Measurements from ENCODE around the gene PRKCE. TPM values are rescaled to one million over a fixed set of nuclear protein-coding genes. Genes with fewer than 3 reads are reported as not detected.
"Not testable (repeated sequence)": the region's sequence is repeated elsewhere in the genome, so short reads cannot be mapped to it uniquely, and the experiment has no call there.

Gene PRKCE
- total RNA-seq, 2 donors from 2014 or later: 7.2 to 25.4 TPM

DNA sequence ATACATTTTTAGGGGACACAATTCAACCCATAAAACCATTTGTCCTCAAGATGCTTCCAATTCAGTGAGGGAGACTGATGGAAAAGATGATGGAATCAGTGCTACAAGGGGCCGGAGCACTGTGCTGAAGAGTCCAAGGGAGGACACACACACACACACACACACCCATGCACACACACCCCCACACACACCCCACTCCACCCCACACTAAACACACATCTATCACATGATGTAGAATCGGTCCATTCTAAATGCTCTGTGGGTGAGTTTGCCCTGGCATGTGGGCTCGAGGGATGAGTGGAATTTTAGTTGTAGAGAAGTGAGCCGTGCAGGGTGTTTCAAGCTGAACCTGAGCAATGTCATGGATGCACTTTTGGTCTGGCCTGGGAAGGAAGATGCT lies 41.1 kb downstream of the PRKCE start:
- TF ChIP-seq POLR2AphosphoS5 (IDR thresholded peaks at IDR 0.05) (no peak), CTCF (IDR thresholded peaks at IDR 0.05) (no peak), POLR2A (IDR thresholded peaks at IDR 0.05) (no peak)
- intact Hi-C loops (cut with DNase I): no loop called here
- Histone ChIP-seq H3K27ac (no peak overlapping the region), H3K36me3 (no peaks in the 10 kb centered on the region), H3K9me3 (no peaks in the 10 kb centered on the region), H3K4me3 (no peak overlapping the region), H3K27me3 (replicated peaks; ENCODE audit: insufficient read depth) (no peaks in the 10 kb centered on the region), H3K4me1 (replicated peaks) (no peaks in the 10 kb centered on the region)
- DNase-seq (ENCODE audit: low spot score): no peak
- 96% methylated on average over 4 of the region's 4 CpGs for WGBS

GRCh38 chr2:45695480-45696007 lies 44.1 kb downstream of the PRKCE start:
- H3K36me3 ChIP-seq; H3K4me3 ChIP-seq; H3K4me1 ChIP-seq (replicated peaks); H3K27me3 ChIP-seq (replicated peaks; ENCODE audit: insufficient read depth); H3K9me3 ChIP-seq; DNase-seq (ENCODE audit: low spot score); intact Hi-C loops (cut with DNase I); H3K27ac ChIP-seq: not testable (repeated sequence)
- WGBS: 94% methylated on average over 7 of the region's 7 CpGs

DNA sequence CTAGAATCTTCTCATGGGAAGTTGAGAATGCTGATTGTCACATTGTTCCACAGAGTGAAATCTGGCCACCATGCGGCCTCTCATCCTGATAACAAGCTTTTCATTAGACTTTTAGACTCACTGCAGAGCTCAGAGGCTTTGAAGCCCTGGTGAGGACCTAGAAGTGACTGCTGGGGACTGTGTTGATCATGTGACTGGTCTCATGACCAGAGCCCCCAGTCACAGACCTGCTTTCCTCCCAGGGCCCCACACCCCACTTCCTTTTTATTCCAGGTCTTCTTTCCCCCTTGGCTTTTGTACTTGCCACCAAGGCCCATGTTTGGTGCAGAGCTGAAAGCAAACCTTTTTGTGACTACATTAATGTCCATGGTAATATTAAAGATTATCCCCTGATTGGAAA lies 45.2 kb downstream of the PRKCE start:
- WGBS: 92% methylated on average over 1 of the region's 1 CpG
- no peak for TF ChIP-seq CTCF (IDR thresholded peaks at IDR 0.05)
- no peak for TF ChIP-seq POLR2AphosphoS5 (IDR thresholded peaks at IDR 0.05)
- Histone ChIP-seq H3K4me1 (replicated peaks) (no peaks in the 10 kb centered on the region), H3K4me3 (no peak overlapping the region), H3K9me3 (no peaks in the 10 kb centered on the region), H3K27me3 (replicated peaks; ENCODE audit: insufficient read depth) (no peaks in the 10 kb centered on the region), H3K27ac (no peak overlapping the region), H3K36me3 (no peaks in the 10 kb centered on the region)
- intact Hi-C loops (cut with DNase I): no loop called here
- no peak for DNase-seq (ENCODE audit: low spot score)

DNA sequence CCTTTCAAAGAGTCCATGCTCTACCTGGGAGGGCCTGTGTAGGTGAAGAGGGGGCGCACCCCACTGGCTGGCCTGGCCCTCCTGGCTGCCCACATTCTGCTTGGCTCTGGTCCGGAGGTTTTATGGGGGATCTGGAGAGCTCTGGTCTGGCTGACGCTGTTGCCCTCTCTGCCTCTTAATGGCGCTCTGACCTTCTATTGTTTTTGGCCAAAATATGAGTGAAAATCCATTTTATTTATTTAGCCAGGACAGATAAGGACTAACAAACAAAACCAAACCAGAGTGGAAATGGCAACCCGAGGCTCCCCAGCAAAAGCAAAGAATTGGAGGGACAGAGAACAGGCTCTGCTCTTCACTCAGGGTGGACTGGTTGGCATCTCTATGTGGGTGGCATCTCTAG lies 45.7 kb downstream of the PRKCE start:
- Histone ChIP-seq H3K4me3 (no peak overlapping the region), H3K36me3 (no peaks in the 10 kb centered on the region), H3K27me3 (replicated peaks; ENCODE audit: insufficient read depth) (no peaks in the 10 kb centered on the region), H3K4me1 (replicated peaks) (no peaks in the 10 kb centered on the region), H3K27ac (no peak overlapping the region), H3K9me3 (no peaks in the 10 kb centered on the region)
- intact Hi-C loops (cut with DNase I): no loop called here
- WGBS: 93% methylated on average over 5 of the region's 5 CpGs
- TF ChIP-seq POLR2AphosphoS5 (IDR thresholded peaks at IDR 0.05) (no peak), CTCF (IDR thresholded peaks at IDR 0.05) (no peak), POLR2A (IDR thresholded peaks at IDR 0.05) (no peak)
- no peak for DNase-seq (ENCODE audit: low spot score)

DNA sequence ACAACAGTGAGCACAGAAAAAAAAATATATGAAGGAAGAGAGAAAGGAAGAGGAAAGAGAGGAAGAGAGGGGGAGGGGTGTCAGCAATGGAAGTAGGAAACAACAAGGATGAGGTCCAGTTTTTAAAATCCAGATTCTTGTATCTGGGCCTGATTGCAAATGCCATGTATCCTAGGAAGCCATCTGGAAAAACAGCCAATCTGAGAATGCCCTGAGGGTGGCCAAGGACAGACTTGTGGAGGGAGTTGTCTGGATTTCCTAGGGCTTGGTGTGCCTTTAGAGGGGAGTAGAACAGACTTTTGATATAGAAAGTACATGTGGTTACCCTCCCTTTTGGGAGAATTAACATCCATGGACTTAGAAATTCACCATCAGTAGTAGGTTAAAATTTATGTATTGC lies 47.1 kb downstream of the PRKCE start:
- H3K27me3 ChIP-seq (replicated peaks; ENCODE audit: insufficient read depth): no peaks in the 10 kb centered on the region
- H3K27ac ChIP-seq: no peak overlapping the region
- intact Hi-C loops (cut with DNase I): no loop called here
- H3K4me1 ChIP-seq (replicated peaks): no peaks in the 10 kb centered on the region
- TF ChIP-seq POLR2A (IDR thresholded peaks at IDR 0.05) (no peak), POLR2AphosphoS5 (IDR thresholded peaks at IDR 0.05) (no peak)
- H3K9me3 ChIP-seq: no peaks in the 10 kb centered on the region
- no peak for DNase-seq (ENCODE audit: low spot score)
- no peaks in the 10 kb centered on the region for H3K36me3 ChIP-seq
- H3K4me3 ChIP-seq: no peak overlapping the region

GRCh38 chr2:45699032-45699658 lies 47.7 kb downstream of the PRKCE start:
- Histone ChIP-seq H3K27ac (no peak overlapping the region), H3K4me1 (replicated peaks) (no peaks in the 10 kb centered on the region), H3K27me3 (replicated peaks; ENCODE audit: insufficient read depth) (no peaks in the 10 kb centered on the region), H3K36me3 (no peaks in the 10 kb centered on the region), H3K9me3 (no peaks in the 10 kb centered on the region), H3K4me3 (no peak overlapping the region)
- 75% methylated on average over 7 of the region's 7 CpGs for WGBS
- intact Hi-C loops (cut with DNase I): no loop called here
- TF ChIP-seq CTCF (IDR thresholded peaks at IDR 0.05) (no peak), POLR2A (IDR thresholded peaks at IDR 0.05) (no peak), POLR2AphosphoS5 (IDR thresholded peaks at IDR 0.05) (no peak)
- no peak for DNase-seq (ENCODE audit: low spot score)
